Breast epithelium (tissue), 4 donors: ENCODE data around the gene HTT-AS. TPM values are rescaled to one million over a fixed set of nuclear protein-coding genes. Genes with fewer than 3 reads are reported as not detected.
A peak's percentile ranks its signal among the peaks of the same experiment; 100 is the strongest.

Source experiments
- DNase-seq, 2 donors: peaks; one replicate each; pipeline ENCODE4 v3.0.0-alpha.2; 2019; ENCODE audit warnings: low spot score in 2 of 2
- H3K27ac ChIP-seq, 2 donors: fragments of 200-600 bp; sonication (generic) in 1 of 2; one replicate each; pipeline ENCODE4 v1.5.1; 2016 to 2019; ENCODE audit warnings: mild to moderate bottlenecking in 1 of 2
- H3K27me3 ChIP-seq, 2 donors: fragments of 200-600 bp; sonication (generic) in 1 of 2; one replicate each; pipeline versions ENCODE4 v1.5.1 to v1.6.0; 2017 to 2019; ENCODE audit warnings: control low read depth in 1 of 2, mild to moderate bottlenecking in 1 of 2
- H3K36me3 ChIP-seq: fragments of 200-600 bp; one replicate; pipeline ENCODE4 v1.5.1; 2019
- H3K4me1 ChIP-seq, 2 donors: fragments of 200-600 bp; sonication (generic); one replicate each; pipeline ENCODE4 v1.5.1; 2016 to 2019; ENCODE audit warnings: control low read depth in 1 of 2
- H3K4me3 ChIP-seq, 3 donors: fragments of 200-600 bp; sonication (generic); 1 replicate in 2 of 3; 2 replicates in 1 of 3; pipeline ENCODE4 v1.5.1; 2016 to 2019; ENCODE audit warnings: mild to moderate bottlenecking in 3 of 3, moderate library complexity in 2 of 3
- H3K9me3 ChIP-seq, 2 donors: fragments of 200-600 bp; sonication (generic) in 1 of 2; one replicate each; pipeline ENCODE4 v1.5.1; 2016 to 2019; ENCODE audit warnings: control low read depth in 1 of 2
- POLR2A ChIP-seq: fragments of 450-650 bp; IDR thresholded peaks from one replicate; pipeline ENCODE4 v1.6.1; 2016; ENCODE audit warnings: antibody characterized with exemption, mild to moderate bottlenecking, moderate library complexity
- POLR2AphosphoS5 ChIP-seq, 3 donors: sonication (generic); formaldehyde crosslinking; IDR thresholded peaks; one replicate each; pipeline ENCODE4 v1.6.1; 2017; ENCODE audit warnings: antibody characterized with exemption in 3 of 3
- intact Hi-C: fragments of 100-400 bp; cut with DNase I; formaldehyde crosslinking; loops from one replicate; pipeline ENCODE4 v1.15.1; 2023; ENCODE audit warnings: low total_unique reads
- total RNA-seq, 3 donors: library from RNA; depleted of rRNA; stranded (reverse); fragments of >200 nt; gene quantifications; one replicate each; pipeline ENCODE4 v1.1.0, GENCODE V29; 2016
- TF ChIP-seq, protein P1 (sequence below), 3 donors: fragments of 450-650 bp; IDR thresholded peaks; one replicate each; pipeline ENCODE4 v1.5.1; 2016 to 2017; ENCODE audit warnings: antibody characterized with exemption in 3 of 3, mild to moderate bottlenecking in 3 of 3, moderate library complexity in 3 of 3

HTT-AS gene
- total RNA-seq, 3 donors from 2014 or later = not detected

DNA sequence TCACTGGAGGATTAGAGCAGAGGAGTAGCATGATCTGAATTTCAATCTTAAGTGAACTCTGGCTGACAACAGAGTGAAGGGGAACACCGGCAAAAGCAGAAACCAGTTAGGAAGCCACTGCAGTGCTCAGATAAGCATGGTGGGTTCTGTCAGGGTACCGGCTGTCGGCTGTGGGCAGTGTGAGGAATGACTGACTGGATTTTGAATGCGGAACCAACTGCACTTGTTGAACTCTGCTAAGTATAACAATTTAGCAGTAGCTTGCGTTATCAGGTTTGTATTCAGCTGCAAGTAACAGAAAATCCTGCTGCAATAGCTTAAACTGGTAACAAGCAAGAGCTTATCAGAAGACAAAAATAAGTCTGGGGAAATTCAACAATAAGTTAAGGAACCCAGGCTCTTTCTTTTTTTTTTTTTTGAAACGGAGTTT is 5.4 kb upstream of the HTT-AS start:
- H3K9me3 ChIP-seq = no peaks in the 10 kb centered on the region
- H3K4me1 ChIP-seq = no peaks in the 10 kb centered on the region
- H3K27ac ChIP-seq = no peak overlapping the region
- intact Hi-C loops = no loop called here
- H3K27me3 ChIP-seq = no peaks in the 10 kb centered on the region
- TF ChIP-seq POLR2AphosphoS5 (IDR thresholded peaks at IDR 0.05) (no peak), POLR2A (no peak)
- TF ChIP-seq, protein P1, sequence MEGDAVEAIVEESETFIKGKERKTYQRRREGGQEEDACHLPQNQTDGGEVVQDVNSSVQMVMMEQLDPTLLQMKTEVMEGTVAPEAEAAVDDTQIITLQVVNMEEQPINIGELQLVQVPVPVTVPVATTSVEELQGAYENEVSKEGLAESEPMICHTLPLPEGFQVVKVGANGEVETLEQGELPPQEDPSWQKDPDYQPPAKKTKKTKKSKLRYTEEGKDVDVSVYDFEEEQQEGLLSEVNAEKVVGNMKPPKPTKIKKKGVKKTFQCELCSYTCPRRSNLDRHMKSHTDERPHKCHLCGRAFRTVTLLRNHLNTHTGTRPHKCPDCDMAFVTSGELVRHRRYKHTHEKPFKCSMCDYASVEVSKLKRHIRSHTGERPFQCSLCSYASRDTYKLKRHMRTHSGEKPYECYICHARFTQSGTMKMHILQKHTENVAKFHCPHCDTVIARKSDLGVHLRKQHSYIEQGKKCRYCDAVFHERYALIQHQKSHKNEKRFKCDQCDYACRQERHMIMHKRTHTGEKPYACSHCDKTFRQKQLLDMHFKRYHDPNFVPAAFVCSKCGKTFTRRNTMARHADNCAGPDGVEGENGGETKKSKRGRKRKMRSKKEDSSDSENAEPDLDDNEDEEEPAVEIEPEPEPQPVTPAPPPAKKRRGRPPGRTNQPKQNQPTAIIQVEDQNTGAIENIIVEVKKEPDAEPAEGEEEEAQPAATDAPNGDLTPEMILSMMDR (IDR thresholded peaks at IDR 0.05) = no peak
- H3K36me3 ChIP-seq = no peaks in the 10 kb centered on the region
- no peak for DNase-seq
- H3K4me3 ChIP-seq = no peak overlapping the region

DNA sequence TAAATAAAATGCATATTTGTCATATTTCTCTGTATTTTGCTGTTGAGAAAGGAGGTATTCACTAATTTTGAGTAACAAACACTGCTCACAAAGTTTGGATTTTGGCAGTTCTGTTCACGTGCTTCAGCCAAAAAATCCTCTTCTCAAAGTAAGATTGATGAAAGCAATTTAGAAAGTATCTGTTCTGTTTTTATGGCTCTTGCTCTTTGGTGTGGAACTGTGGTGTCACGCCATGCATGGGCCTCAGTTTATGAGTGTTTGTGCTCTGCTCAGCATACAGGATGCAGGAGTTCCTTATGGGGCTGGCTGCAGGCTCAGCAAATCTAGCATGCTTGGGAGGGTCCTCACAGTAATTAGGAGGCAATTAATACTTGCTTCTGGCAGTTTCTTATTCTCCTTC is 3.5 kb upstream of the HTT-AS start:
- TF ChIP-seq POLR2A (no peak), POLR2AphosphoS5 (IDR thresholded peaks at IDR 0.05) (no peak)
- TF ChIP-seq, protein P1 (IDR thresholded peaks at IDR 0.05) = no peak
- Histone ChIP-seq H3K27me3 (no peaks in the 10 kb centered on the region), H3K9me3 (no peaks in the 10 kb centered on the region), H3K36me3 (no peaks in the 10 kb centered on the region), H3K4me1 (no peaks in the 10 kb centered on the region), H3K27ac (no peak overlapping the region), H3K4me3 (no peak overlapping the region)
- no peak for DNase-seq
- intact Hi-C loops = no loop called here

DNA sequence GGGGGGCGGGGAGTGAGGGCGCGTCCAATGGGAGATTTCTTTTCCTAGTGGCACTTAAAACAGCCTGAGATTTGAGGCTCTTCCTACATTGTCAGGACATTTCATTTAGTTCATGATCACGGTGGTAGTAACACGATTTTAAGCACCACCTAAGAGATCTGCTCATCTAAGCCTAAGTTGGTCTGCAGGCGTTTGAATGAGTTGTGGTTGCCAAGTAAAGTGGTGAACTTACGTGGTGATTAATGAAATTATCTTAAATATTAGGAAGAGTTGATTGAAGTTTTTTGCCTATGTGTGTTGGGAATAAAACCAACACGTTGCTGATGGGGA is 1.3 kb upstream of the HTT-AS start:
- H3K36me3 ChIP-seq = no peaks in the 10 kb centered on the region
- H3K27me3 ChIP-seq = no peaks in the 10 kb centered on the region
- H3K9me3 ChIP-seq = no peaks in the 10 kb centered on the region
- peak overlapping the region; percentile 82 to 99 (median 83) for H3K4me3 ChIP-seq
- DNase-seq = no peak
- no peaks in the 10 kb centered on the region for H3K4me1 ChIP-seq
- TF ChIP-seq, protein P1 (IDR thresholded peaks at IDR 0.05) = no peak
- TF ChIP-seq POLR2AphosphoS5 (IDR thresholded peaks at IDR 0.05) (no peak), POLR2A (no peak)
- intact Hi-C loops = no loop called here
- H3K27ac ChIP-seq = peak overlapping the region; percentile 92 to 94

DNA sequence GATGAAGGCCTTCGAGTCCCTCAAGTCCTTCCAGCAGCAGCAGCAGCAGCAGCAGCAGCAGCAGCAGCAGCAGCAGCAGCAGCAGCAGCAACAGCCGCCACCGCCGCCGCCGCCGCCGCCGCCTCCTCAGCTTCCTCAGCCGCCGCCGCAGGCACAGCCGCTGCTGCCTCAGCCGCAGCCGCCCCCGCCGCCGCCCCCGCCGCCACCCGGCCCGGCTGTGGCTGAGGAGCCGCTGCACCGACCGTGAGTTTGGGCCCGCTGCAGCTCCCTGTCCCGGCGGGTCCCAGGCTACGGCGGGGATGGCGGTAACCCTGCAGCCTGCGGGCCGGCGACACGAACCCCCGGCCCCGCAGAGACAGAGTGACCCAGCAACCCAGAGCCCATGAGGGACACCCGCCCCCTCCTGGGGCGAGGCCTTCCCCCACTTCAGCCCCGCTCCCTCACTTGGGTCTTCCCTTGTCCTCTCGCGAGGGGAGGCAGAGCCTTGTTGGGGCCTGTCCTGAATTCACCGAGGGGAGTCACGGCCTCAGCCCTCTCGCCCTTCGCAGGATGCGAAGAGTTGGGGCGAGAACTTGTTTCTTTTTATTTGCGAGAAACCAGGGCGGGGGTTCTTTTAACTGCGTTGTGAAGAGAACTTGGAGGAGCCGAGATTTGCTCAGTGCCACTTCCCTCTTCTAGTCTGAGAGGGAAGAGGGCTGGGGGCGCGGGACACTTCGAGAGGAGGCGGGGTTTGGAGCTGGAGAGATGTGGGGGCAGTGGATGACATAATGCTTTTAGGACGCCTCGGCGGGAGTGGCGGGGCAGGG is 711 bp upstream of the HTT-AS start:
- peak overlapping the region; percentile 82 to 99 (median 83) for H3K4me3 ChIP-seq
- H3K27ac ChIP-seq = peak overlapping the region; percentile 92 to 94
- intact Hi-C loops = no loop called here
- TF ChIP-seq, protein P1 (IDR thresholded peaks at IDR 0.05) = no peak
- TF ChIP-seq POLR2AphosphoS5 (IDR thresholded peaks at IDR 0.05) = peak in 1 of 3 donors; percentile 62
- peak; percentile 63 to 65 for DNase-seq
- H3K36me3 ChIP-seq = no peaks in the 10 kb centered on the region
- H3K27me3 ChIP-seq = no peaks in the 10 kb centered on the region
- H3K9me3 ChIP-seq = no peaks in the 10 kb centered on the region
- H3K4me1 ChIP-seq = no peaks in the 10 kb centered on the region

DNA sequence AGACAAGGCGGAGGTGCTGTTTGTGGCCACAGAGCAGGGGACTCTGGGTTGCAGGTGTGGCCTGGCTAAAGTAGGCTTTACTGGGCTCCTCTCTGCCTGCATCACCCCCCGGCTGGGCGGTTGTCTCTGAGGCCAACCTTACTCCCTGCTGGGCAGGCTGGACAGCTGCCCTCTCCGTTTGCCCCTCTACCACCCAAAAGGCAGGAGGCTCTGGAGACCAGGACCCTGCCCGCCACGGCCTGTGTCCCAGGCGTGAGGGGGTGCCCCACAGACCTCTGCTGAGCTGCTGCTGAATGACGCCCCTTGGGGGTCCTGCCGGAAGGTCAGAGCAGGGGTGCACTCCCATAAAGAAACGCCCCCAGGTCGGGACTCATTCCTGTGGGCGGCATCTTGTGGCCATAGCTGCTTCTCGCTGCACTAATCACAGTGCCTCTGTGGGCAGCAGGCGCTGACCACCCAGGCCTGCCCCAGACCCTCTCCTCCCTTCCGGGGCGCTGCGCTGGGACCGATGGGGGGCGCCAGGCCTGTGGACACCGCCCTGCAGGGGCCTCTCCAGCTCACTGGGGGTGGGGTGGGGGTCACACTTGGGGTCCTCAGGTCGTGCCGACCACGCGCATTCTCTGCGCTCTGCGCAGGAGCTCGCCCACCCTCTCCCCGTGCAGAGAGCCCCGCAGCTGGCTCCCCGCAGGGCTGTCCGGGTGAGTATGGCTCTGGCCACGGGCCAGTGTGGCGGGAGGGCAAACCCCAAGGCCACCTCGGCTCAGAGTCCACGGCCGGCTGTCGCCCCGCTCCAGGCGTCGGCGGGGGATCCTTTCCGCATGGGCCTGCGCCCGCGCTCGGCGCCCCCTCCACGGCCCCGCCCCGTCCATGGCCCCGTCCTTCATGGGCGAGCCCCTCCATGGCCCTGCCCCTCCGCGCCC is 920 bp downstream of the HTT-AS start:
- Histone ChIP-seq H3K9me3 (no peaks in the 10 kb centered on the region), H3K27me3 (no peaks in the 10 kb centered on the region), H3K36me3 (no peaks in the 10 kb centered on the region), H3K4me1 (no peaks in the 10 kb centered on the region), H3K4me3 (peak overlapping the region; percentile 82 to 99 (median 83)), H3K27ac (peak overlapping the region; percentile 57 to 75)
- TF ChIP-seq, protein P1 (IDR thresholded peaks at IDR 0.05) = no peak
- TF ChIP-seq POLR2A = peak; percentile 10
- peak in 1 of 3 donors; percentile 14 for TF ChIP-seq POLR2AphosphoS5 (IDR thresholded peaks at IDR 0.05)
- intact Hi-C loops = no loop called here
- DNase-seq = peak in 1 of 2 donors; percentile 28
